PC-3 (cell line): ENCODE data around the gene HIP1R. TPM values are rescaled to one million over a fixed set of nuclear protein-coding genes. Genes with fewer than 3 reads are reported as not detected.

ENCODE experiments used
- ATAC-seq: fragments of 200-7000 bp; cut with Tn5 transposase; 2 replicates; pipeline ENCODE4 v1.9.1; 2020; ENCODE audit warnings: mild to moderate bottlenecking, moderate library complexity
- BruUV-seq: library from RNA; stranded (reverse); fragments of 400-500 nt; replicated peaks from 2 replicates; lab custom pipeline; 2021; lab: Mats Ljungman, UMichigan
- CTCF ChIA-PET: fragments of 300-600 bp; sonication (Branson Sonifier 250); formaldehyde crosslinking; loops from one replicate; lab custom pipeline; 2022; ENCODE audit warnings: antibody characterized with exemption; lab: Charles Lee
- POLR2A ChIA-PET: fragments of 300-600 bp; sonication (Branson Sonifier 250); formaldehyde crosslinking; loops from one replicate; lab custom pipeline; 2022; ENCODE audit warnings: antibody characterized with exemption; ENCODE audit not compliant: unreplicated experiment; lab: Charles Lee
- DNase-seq: peaks from one replicate; pipeline ENCODE4 v3.0.0-alpha.2; 2015
- H2AFZ ChIP-seq: fragments of 300-600 bp; sonication (generic); 2 replicates; pipeline ENCODE4 v1.6.0; 2016; ENCODE audit warnings: antibody characterized with exemption, low read length
- H3F3A ChIP-seq: fragments of 300-600 bp; sonication (generic); one replicate; pipeline ENCODE4 v1.6.0; 2017; ENCODE audit warnings: antibody characterized with exemption, low read length, control low read depth, mild to moderate bottlenecking; ENCODE audit not compliant: unreplicated experiment
- H3K27ac ChIP-seq: fragments of 300-600 bp; sonication (generic); 2 replicates; pipeline ENCODE4 v1.5.1; 2016; ENCODE audit warnings: mild to moderate bottlenecking, low read length
- H3K27me3 ChIP-seq: fragments of 300-600 bp; sonication (generic); 2 replicates; pipeline ENCODE4 v1.6.1; 2016; ENCODE audit warnings: low read length, mixed read lengths
- H3K36me3 ChIP-seq: fragments of 300-600 bp; sonication (generic); 2 replicates; pipeline ENCODE4 v1.6.1; 2016; ENCODE audit warnings: low read depth, mixed run types, low read length, mixed read lengths
- H3K4me1 ChIP-seq: fragments of 300-600 bp; sonication (generic); 2 replicates; pipeline ENCODE4 v1.5.1; 2016; ENCODE audit warnings: low read length; ENCODE audit not compliant: insufficient read depth
- H3K4me2 ChIP-seq: fragments of 300-600 bp; sonication (generic); 2 replicates; pipeline ENCODE4 v1.6.0; 2016; ENCODE audit warnings: low read length
- H3K4me3 ChIP-seq: fragments of 300-600 bp; sonication (generic); 2 replicates; pipeline ENCODE4 v1.5.1; 2016; ENCODE audit warnings: mild to moderate bottlenecking, low read length, mixed read lengths
- H3K79me2 ChIP-seq: fragments of 300-600 bp; sonication (generic); 2 replicates; pipeline ENCODE4 v1.6.1; 2017; ENCODE audit warnings: low read length, mixed read lengths
- H3K9ac ChIP-seq: fragments of 300-600 bp; sonication (generic); 2 replicates; pipeline ENCODE4 v1.6.0; 2016; ENCODE audit warnings: mild to moderate bottlenecking, low read length
- H3K9me2 ChIP-seq: fragments of 300-600 bp; sonication (generic); replicated peaks from 2 replicates; pipeline ENCODE4 v1.6.1; 2016; ENCODE audit warnings: mixed run types, low read length, mixed read lengths
- H3K9me3 ChIP-seq: fragments of 300-600 bp; sonication (generic); 2 replicates; pipeline ENCODE4 v1.6.1; 2016; ENCODE audit warnings: low read length, mixed read lengths
- H4K20me1 ChIP-seq: fragments of 300-600 bp; sonication (generic); 2 replicates; pipeline ENCODE4 v1.6.1; 2016; ENCODE audit warnings: low read length, mixed read lengths
- EZH2 ChIP-seq: fragments of 300-600 bp; sonication (generic); IDR thresholded peaks from one replicate; pipeline ENCODE4 v1.6.1; 2017; ENCODE audit warnings: antibody characterized with exemption, mild to moderate bottlenecking, low read length; ENCODE audit not compliant: unreplicated experiment
- EZH2phosphoT487 ChIP-seq: fragments of 300-600 bp; sonication (generic); IDR thresholded peaks from 2 replicates; pipeline ENCODE4 v1.6.1; 2018; ENCODE audit warnings: mild to moderate bottlenecking, antibody characterized with exemption, low read length, borderline replicate concordance
- intact Hi-C: fragments of 100-400 bp; cut with micrococcal nuclease; formaldehyde crosslinking; loops from 2 replicates; pipeline ENCODE4 v1.9.0; 2023
- total RNA-seq: library from RNA; depleted of rRNA; stranded (reverse); fragments of >200 nt; gene quantifications from 2 replicates; pipeline ENCODE4 v1.2.3, GENCODE V29; 2014
- TF ChIP-seq, protein P1 (sequence below): fragments of 300-600 bp; sonication (generic); conservative IDR thresholded peaks from 2 replicates; pipeline ENCODE4 v1.5.1; 2017; ENCODE audit warnings: antibody characterized with exemption, low read depth, mild to moderate bottlenecking, low read length

HIP1R gene
- total RNA-seq, 1 experiment from 2014 or later: 46.1 TPM

DNA sequence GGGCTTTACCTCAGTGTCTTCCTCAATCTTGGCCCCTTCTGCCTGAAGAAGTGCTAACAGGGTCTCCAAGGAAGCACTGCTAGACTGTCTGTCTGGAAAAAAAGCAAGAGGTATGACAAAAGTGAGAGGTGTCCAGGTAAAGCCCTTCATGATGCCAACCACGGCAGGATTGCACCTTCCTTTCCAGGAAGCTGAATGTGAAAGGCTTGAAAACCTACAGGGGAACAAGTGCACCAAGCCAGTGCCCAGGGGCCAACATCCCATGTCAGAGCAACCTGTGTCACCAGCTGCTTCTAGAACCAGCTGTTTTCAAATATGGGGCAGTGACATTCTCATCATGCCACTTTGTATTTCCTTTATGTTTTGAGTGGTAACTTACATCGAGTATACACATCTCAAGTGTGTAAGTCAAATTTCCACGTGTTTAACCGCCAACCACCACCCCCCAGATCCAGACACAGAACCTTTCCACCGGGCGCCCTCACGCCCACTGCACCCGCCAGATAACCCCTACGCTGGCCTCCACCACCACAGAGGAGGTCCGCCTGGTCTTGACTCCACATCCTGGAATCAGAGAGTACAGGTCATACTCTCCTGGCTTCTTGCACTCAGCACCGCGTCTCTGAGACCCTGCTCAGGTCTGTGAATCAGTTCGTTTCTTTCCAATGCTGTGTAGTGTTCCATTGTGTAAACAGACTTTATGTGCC lies 33.4 kb downstream of the HIP1R start:
- intact Hi-C loops: no loop called here
- Histone ChIP-seq H3F3A (no peaks in the 10 kb centered on the region), H3K36me3 (peaks cover 58% of the 10 kb centered on the region), H3K27ac (no peak overlapping the region), H3K4me1 (peaks cover 20% of the 10 kb centered on the region), H3K27me3 (no peaks in the 10 kb centered on the region), H4K20me1 (peaks cover 13% of the 10 kb centered on the region), H3K79me2 (peaks cover 53% of the 10 kb centered on the region), H3K9ac (no peak overlapping the region), H3K4me3 (no peak overlapping the region), H2AFZ (no peak overlapping the region), H3K9me3 (no peaks in the 10 kb centered on the region), H3K4me2 (no peak overlapping the region), H3K9me2 (no peaks in the 10 kb centered on the region)
- no peak for ATAC-seq
- ChIA-PET CTCF (no interaction called here), POLR2A (no interaction called here)
- BruUV-seq: no TSS peak
- DNase-seq: no peak
- TF ChIP-seq EZH2phosphoT487 (no peak), EZH2 (no peak)
- TF ChIP-seq, protein P1, sequence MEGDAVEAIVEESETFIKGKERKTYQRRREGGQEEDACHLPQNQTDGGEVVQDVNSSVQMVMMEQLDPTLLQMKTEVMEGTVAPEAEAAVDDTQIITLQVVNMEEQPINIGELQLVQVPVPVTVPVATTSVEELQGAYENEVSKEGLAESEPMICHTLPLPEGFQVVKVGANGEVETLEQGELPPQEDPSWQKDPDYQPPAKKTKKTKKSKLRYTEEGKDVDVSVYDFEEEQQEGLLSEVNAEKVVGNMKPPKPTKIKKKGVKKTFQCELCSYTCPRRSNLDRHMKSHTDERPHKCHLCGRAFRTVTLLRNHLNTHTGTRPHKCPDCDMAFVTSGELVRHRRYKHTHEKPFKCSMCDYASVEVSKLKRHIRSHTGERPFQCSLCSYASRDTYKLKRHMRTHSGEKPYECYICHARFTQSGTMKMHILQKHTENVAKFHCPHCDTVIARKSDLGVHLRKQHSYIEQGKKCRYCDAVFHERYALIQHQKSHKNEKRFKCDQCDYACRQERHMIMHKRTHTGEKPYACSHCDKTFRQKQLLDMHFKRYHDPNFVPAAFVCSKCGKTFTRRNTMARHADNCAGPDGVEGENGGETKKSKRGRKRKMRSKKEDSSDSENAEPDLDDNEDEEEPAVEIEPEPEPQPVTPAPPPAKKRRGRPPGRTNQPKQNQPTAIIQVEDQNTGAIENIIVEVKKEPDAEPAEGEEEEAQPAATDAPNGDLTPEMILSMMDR: no peak

- peaks cover 61% of the 10 kb centered on the region for H3K79me2 ChIP-seq
- ChIA-PET CTCF (no interaction called here), POLR2A (no interaction called here)
Measured at GRCh38 chr12:122869207-122869973, 34.1 kb downstream of the HIP1R start.

More at GRCh38 chr12:122869207-122869973, 34.1 kb downstream of the HIP1R start:
- no peak overlapping the region for H2AFZ ChIP-seq
- no peaks in the 10 kb centered on the region for H3K9me2 ChIP-seq
- no peak overlapping the region for H3K4me2 ChIP-seq
- peaks cover 22% of the 10 kb centered on the region for H3K4me1 ChIP-seq
- no peak overlapping the region for H3K27ac ChIP-seq
- H3K9ac ChIP-seq: no peak overlapping the region
- no peak for TF ChIP-seq EZH2phosphoT487
- TF ChIP-seq, protein P1: no peak
- no peak for TF ChIP-seq EZH2
- peaks cover 55% of the 10 kb centered on the region for H3K36me3 ChIP-seq
- no peaks in the 10 kb centered on the region for H3F3A ChIP-seq
- BruUV-seq: no TSS peak
- intact Hi-C loops: no loop called here
- H3K9me3 ChIP-seq: no peaks in the 10 kb centered on the region
- H4K20me1 ChIP-seq: peaks cover 21% of the 10 kb centered on the region
- no peaks in the 10 kb centered on the region for H3K27me3 ChIP-seq
- H3K4me3 ChIP-seq: no peak overlapping the region
- no peak for ATAC-seq
- no peak for DNase-seq
